Measurements from ENCODE around the gene PODN. TPM values are rescaled to one million over a fixed set of nuclear protein-coding genes. Genes with fewer than 3 reads are reported as not detected.

Gene PODN
- total RNA-seq, 2 experiments from 2014 or later = not detected

- Mint-ChIP-seq H3K27ac (no peak overlapping the region), H3K27me3 (no peaks in the 10 kb centered on the region), H3K9me3 (no peaks in the 10 kb centered on the region), H3K4me3 (no peak overlapping the region), H3K4me1 (ENCODE audit: low read depth) (peaks cover 15% of the 10 kb centered on the region), H3K36me3 (ENCODE audit: low read depth) (no peaks in the 10 kb centered on the region)
- TF ChIP-seq, protein P1, sequence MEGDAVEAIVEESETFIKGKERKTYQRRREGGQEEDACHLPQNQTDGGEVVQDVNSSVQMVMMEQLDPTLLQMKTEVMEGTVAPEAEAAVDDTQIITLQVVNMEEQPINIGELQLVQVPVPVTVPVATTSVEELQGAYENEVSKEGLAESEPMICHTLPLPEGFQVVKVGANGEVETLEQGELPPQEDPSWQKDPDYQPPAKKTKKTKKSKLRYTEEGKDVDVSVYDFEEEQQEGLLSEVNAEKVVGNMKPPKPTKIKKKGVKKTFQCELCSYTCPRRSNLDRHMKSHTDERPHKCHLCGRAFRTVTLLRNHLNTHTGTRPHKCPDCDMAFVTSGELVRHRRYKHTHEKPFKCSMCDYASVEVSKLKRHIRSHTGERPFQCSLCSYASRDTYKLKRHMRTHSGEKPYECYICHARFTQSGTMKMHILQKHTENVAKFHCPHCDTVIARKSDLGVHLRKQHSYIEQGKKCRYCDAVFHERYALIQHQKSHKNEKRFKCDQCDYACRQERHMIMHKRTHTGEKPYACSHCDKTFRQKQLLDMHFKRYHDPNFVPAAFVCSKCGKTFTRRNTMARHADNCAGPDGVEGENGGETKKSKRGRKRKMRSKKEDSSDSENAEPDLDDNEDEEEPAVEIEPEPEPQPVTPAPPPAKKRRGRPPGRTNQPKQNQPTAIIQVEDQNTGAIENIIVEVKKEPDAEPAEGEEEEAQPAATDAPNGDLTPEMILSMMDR (IDR thresholded peaks at IDR 0.05) = no peak
- POLR2A ChIA-PET = no interaction called here
- CTCF ChIA-PET = interaction anchor here (0.6 kb wide), 1 partner anchor 178 kb away, joined by 4 read pairs; no protein-coding TSS in a partner anchor
- ATAC-seq (no peak), DNase-seq (no peak)
- intact Hi-C loops (cut with micrococcal nuclease) = no loop called here
Observed at GRCh38 chr1:53112271-53112774, 50.3 kb downstream of the PODN start.

GRCh38 chr1:53112861-53113260, 50.8 kb downstream of the PODN start:
- H3K27ac Mint-ChIP-seq = no peak overlapping the region
- H3K4me3 Mint-ChIP-seq = no peak overlapping the region
- H3K27me3 Mint-ChIP-seq = no peaks in the 10 kb centered on the region

DNA sequence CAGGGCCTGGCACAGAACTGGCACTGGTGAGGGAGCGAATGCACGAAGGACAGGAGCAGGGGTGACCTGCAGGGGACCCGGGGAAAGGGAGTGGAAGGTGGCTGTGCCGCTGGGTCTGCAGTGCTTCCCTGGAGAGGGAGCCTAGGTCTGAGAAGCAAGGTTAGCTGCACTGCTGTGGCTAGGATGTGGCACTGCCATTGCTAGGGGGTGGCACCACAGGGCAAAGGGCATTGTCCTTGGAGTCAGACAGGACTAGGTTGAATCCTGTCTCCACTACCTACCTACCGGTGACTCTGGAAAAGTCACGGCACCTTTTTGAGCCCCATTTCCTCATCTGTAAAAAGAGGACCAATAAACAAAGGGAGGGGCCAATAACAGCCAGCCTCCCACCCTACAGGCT, 52.1 kb downstream of the PODN start:
- H3K27ac Mint-ChIP-seq = no peak overlapping the region
- H3K27me3 Mint-ChIP-seq = no peaks in the 10 kb centered on the region
- DNase-seq (no peak), ATAC-seq (no peak)
- no peaks in the 10 kb centered on the region for H3K36me3 Mint-ChIP-seq (ENCODE audit: low read depth)
- CTCF ChIA-PET = no interaction called here
- peaks cover 5% of the 10 kb centered on the region for H3K4me1 Mint-ChIP-seq (ENCODE audit: low read depth)
- TF ChIP-seq, protein P1 (IDR thresholded peaks at IDR 0.05) = no peak
- no peak overlapping the region for H3K4me3 Mint-ChIP-seq
- intact Hi-C loops (cut with micrococcal nuclease) = no loop called here
- H3K9me3 Mint-ChIP-seq = no peaks in the 10 kb centered on the region
- POLR2A ChIA-PET = no interaction called here

More at GRCh38 chr1:53112861-53113260, 50.8 kb downstream of the PODN start:
- intact Hi-C loops (cut with micrococcal nuclease) = no loop called here
- Mint-ChIP-seq H3K36me3 (ENCODE audit: low read depth) (no peaks in the 10 kb centered on the region), H3K9me3 (no peaks in the 10 kb centered on the region), H3K4me1 (ENCODE audit: low read depth) (peaks cover 10% of the 10 kb centered on the region)
- DNase-seq (no peak), ATAC-seq (no peak)
- ChIA-PET CTCF (no interaction called here), POLR2A (no interaction called here)
- TF ChIP-seq, protein P1 (IDR thresholded peaks at IDR 0.05) = no peak

GRCh38 chr1:53114581-53115400, 52.8 kb downstream of the PODN start:
- POLR2A ChIA-PET = no interaction called here
- Mint-ChIP-seq H3K4me3 (no peak overlapping the region), H3K4me1 (ENCODE audit: low read depth) (peaks cover 5% of the 10 kb centered on the region), H3K9me3 (no peaks in the 10 kb centered on the region), H3K27me3 (no peaks in the 10 kb centered on the region), H3K36me3 (ENCODE audit: low read depth) (no peaks in the 10 kb centered on the region), H3K27ac (no peak overlapping the region)
- TF ChIP-seq, protein P1 (IDR thresholded peaks at IDR 0.05) = no peak
- ATAC-seq = no peak
- intact Hi-C loops (cut with micrococcal nuclease) = no loop called here
- DNase-seq = no peak
- CTCF ChIA-PET = no interaction called here
